GM19043 (cell line): ENCODE data around the gene HOXA7.

Source experiments
- ATAC-seq: cut with Tn5 transposase; IDR thresholded peaks from one replicate; pipeline ENCODE4 v1.9.1; 2021; ENCODE audit warnings: low read depth; ENCODE audit not compliant: unreplicated experiment

The HOXA7 gene

GRCh38 chr7:27124096-27124901, 32.2 kb downstream of the HOXA7 start:
- ATAC-seq, result no peak

- no peak for ATAC-seq
These were observed 32.9 kb downstream of the HOXA7 start for GRCh38 chr7:27123477-27124053.

- no peak for ATAC-seq
These were observed 33.4 kb downstream of the HOXA7 start for GRCh38 chr7:27123007-27123476.

- ATAC-seq, result no peak
These were observed 34.2 kb downstream of the HOXA7 start for GRCh38 chr7:27122077-27122910.

GRCh38 chr7:27121684-27122076, 34.8 kb downstream of the HOXA7 start:
- no peak for ATAC-seq

- no peak for ATAC-seq
These were observed 37.0 kb downstream of the HOXA7 start for GRCh38 chr7:27119412-27119911.

- ATAC-seq, result no peak
These were observed 37.9 kb downstream of the HOXA7 start for GRCh38 chr7:27118580-27118979.

- ATAC-seq, result no peak
These were observed 38.5 kb downstream of the HOXA7 start for GRCh38 chr7:27117887-27118491.

GRCh38 chr7:27116962-27117886, 39.3 kb downstream of the HOXA7 start:
- no peak for ATAC-seq

- ATAC-seq, result no peak
These were observed 40.2 kb downstream of the HOXA7 start for GRCh38 chr7:27116031-27116961.

- ATAC-seq, result no peak
These were observed 41.1 kb downstream of the HOXA7 start for GRCh38 chr7:27115221-27116026.

- no peak for ATAC-seq
These were observed 41.6 kb downstream of the HOXA7 start for GRCh38 chr7:27114881-27115220.

GRCh38 chr7:27113991-27114769, 42.3 kb downstream of the HOXA7 start:
- ATAC-seq, result no peak

GRCh38 chr7:27112955-27113949, 43.2 kb downstream of the HOXA7 start:
- no peak for ATAC-seq

- no peak for ATAC-seq
These were observed 44.1 kb downstream of the HOXA7 start for GRCh38 chr7:27112361-27112760.

GRCh38 chr7:27111751-27112277, 44.7 kb downstream of the HOXA7 start:
- no peak for ATAC-seq
